ENCODE data around the gene TMEM18.

The TMEM18 gene

GRCh38 chr2:624096-624495 lies 53.1 kb downstream of the TMEM18 start:
- no peaks in the 10 kb centered on the region for H3K36me3 ChIP-seq
- H3K27ac ChIP-seq: no peak overlapping the region
- TF ChIP-seq CTCF (IDR thresholded peaks at IDR 0.05): no peak
- no peaks in the 10 kb centered on the region for H3K9me3 ChIP-seq
- H3K4me1 ChIP-seq (ENCODE audit: control insufficient read depth in 1 of 2, insufficient read depth in 1 of 2, low read depth in 1 of 2, low read length in 1 of 2): no peaks in the 10 kb centered on the region
- H3K27me3 ChIP-seq: no peaks in the 10 kb centered on the region
- no peak overlapping the region for H3K4me3 ChIP-seq (ENCODE audit: low read depth in 1 of 2, low read length in 1 of 2)

- H3K4me3 ChIP-seq (ENCODE audit: low read depth in 1 of 2, low read length in 1 of 2): no peak overlapping the region
- no peak overlapping the region for H3K27ac ChIP-seq
- no peaks in the 10 kb centered on the region for H3K4me1 ChIP-seq (ENCODE audit: control insufficient read depth in 1 of 2, insufficient read depth in 1 of 2, low read depth in 1 of 2, low read length in 1 of 2)
- no peaks in the 10 kb centered on the region for H3K9me3 ChIP-seq
- no peaks in the 10 kb centered on the region for H3K27me3 ChIP-seq
- no peak for TF ChIP-seq CTCF (IDR thresholded peaks at IDR 0.05)
- H3K36me3 ChIP-seq: no peaks in the 10 kb centered on the region
Observed at GRCh38 chr2:623130-623922, 53.9 kb downstream of the TMEM18 start.

GRCh38 chr2:622357-622756 lies 54.8 kb downstream of the TMEM18 start:
- no peaks in the 10 kb centered on the region for H3K36me3 ChIP-seq
- no peaks in the 10 kb centered on the region for H3K9me3 ChIP-seq
- no peak overlapping the region for H3K4me3 ChIP-seq (ENCODE audit: low read depth in 1 of 2, low read length in 1 of 2)
- no peaks in the 10 kb centered on the region for H3K4me1 ChIP-seq (ENCODE audit: control insufficient read depth in 1 of 2, insufficient read depth in 1 of 2, low read depth in 1 of 2, low read length in 1 of 2)
- no peak for TF ChIP-seq CTCF (IDR thresholded peaks at IDR 0.05)
- no peak overlapping the region for H3K27ac ChIP-seq
- H3K27me3 ChIP-seq: no peaks in the 10 kb centered on the region

GRCh38 chr2:621303-622099 lies 55.7 kb downstream of the TMEM18 start:
- Histone ChIP-seq H3K4me3 (ENCODE audit: low read depth in 1 of 2, low read length in 1 of 2) (no peak overlapping the region), H3K9me3 (no peaks in the 10 kb centered on the region), H3K27ac (no peak overlapping the region), H3K4me1 (ENCODE audit: control insufficient read depth in 1 of 2, insufficient read depth in 1 of 2, low read depth in 1 of 2, low read length in 1 of 2) (no peaks in the 10 kb centered on the region), H3K36me3 (no peaks in the 10 kb centered on the region), H3K27me3 (no peaks in the 10 kb centered on the region)
- no peak for TF ChIP-seq CTCF (IDR thresholded peaks at IDR 0.05)

- Histone ChIP-seq H3K36me3 (no peaks in the 10 kb centered on the region), H3K27ac (no peak overlapping the region), H3K4me1 (ENCODE audit: control insufficient read depth in 1 of 2, insufficient read depth in 1 of 2, low read depth in 1 of 2, low read length in 1 of 2) (no peaks in the 10 kb centered on the region), H3K4me3 (ENCODE audit: low read depth in 1 of 2, low read length in 1 of 2) (no peak overlapping the region), H3K9me3 (no peaks in the 10 kb centered on the region), H3K27me3 (no peaks in the 10 kb centered on the region)
- no peak for TF ChIP-seq CTCF (IDR thresholded peaks at IDR 0.05)
Observed at GRCh38 chr2:620471-621302, 56.5 kb downstream of the TMEM18 start.

Measured in neutrophil (primary cell).